ENCODE data around the gene C2orf68. TPM values are rescaled to one million over a fixed set of nuclear protein-coding genes. Genes with fewer than 3 reads are reported as not detected.
"Not testable (repeated sequence)": the region's sequence is repeated elsewhere in the genome, so short reads cannot be mapped to it uniquely, and the experiment has no call there.

C2orf68 gene
- total RNA-seq, 2 experiments from 2014 or later: 86.2 to 86.7 TPM

DNA sequence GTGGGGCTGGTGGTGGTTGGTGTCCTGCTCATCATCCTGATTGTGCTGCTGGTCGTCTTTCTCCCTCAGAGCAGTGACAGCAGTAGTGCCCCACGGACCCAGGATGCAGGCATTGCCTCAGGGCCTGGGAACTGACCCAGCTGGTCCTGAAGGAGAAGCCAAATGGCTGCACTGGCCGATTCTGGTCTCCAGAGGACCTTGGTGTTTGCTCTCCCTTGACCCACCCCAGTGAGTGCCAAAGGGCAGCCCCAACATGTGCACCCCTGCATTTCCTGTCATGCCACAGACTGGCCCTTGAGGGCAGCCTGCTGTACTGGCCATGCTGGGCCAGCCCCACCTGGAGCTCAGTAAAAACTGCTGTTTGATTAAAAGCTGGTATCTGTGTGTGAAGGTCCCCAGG, 18.8 kb downstream of the C2orf68 start:
- no peak overlapping the region for H2AFZ ChIP-seq (ENCODE audit: low read length)
- POLR2A ChIA-PET: interaction anchor here (0.7 kb wide), 1 partner anchor 15 kb away, joined by 4 read pairs; the partner anchor contains the start of gene VAMP8
- CTCF ChIA-PET (ENCODE audit: unreplicated experiment): no interaction called here

DNA sequence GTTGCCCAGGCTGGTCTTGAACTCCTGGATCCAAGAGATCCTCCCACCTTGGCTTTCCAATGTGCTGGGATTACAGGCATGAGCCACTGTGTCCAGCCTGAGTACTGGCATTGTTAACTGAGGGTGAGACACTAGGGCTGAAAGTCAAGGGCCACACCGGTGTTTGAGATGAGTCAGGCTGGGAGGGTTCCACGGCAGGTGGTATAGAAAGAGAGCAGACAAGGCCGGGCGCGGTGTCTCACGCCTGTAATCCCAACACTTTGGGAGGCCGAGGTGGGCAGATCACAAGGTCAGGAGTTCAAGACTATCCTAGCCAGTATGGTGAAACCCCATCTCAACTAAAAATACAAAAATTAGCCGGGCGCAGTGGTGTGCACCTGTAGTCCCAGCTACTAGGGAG, 19.6 kb downstream of the C2orf68 start:
- H3K4me2 ChIP-seq (ENCODE audit: low read length); intact Hi-C loops (cut with micrococcal nuclease; ENCODE audit: unreplicated experiment); H4K20me1 ChIP-seq (ENCODE audit: insufficient read depth, low read length); H3K9me2 ChIP-seq (ENCODE audit: insufficient read depth, low read length); H3K9me3 ChIP-seq (ENCODE audit: low read length); CTCF ChIA-PET (ENCODE audit: unreplicated experiment); H3K4me3 ChIP-seq (ENCODE audit: low read depth, low read length, poor library complexity, severe bottlenecking); DNase-seq (ENCODE audit: low spot score); BruUV-seq (replicated peaks); H2AFZ ChIP-seq (ENCODE audit: low read length); H3K36me3 ChIP-seq (ENCODE audit: insufficient read depth, low read length); POLR2A ChIA-PET; H3K27ac ChIP-seq (ENCODE audit: low read depth, low read length, poor library complexity, severe bottlenecking): not testable (repeated sequence)
- peaks cover 12% of the 10 kb centered on the region; the same call in 1 of the 2 replicates for H3K79me2 ChIP-seq (ENCODE audit: insufficient read depth, low read depth, low read length)
- peaks cover 20% of the 10 kb centered on the region for H3K4me1 ChIP-seq (ENCODE audit: insufficient read depth, low read length, poor library complexity, severe bottlenecking)

More for the DNA sequence above, 18.8 kb downstream of the C2orf68 start:
- peaks cover 8% of the 10 kb centered on the region; the same call in 1 of the 2 replicates for H3K36me3 ChIP-seq (ENCODE audit: insufficient read depth, low read length)
- H3K27ac ChIP-seq (ENCODE audit: low read depth, low read length, poor library complexity, severe bottlenecking): no peak overlapping the region
- TF ChIP-seq, protein P1, sequence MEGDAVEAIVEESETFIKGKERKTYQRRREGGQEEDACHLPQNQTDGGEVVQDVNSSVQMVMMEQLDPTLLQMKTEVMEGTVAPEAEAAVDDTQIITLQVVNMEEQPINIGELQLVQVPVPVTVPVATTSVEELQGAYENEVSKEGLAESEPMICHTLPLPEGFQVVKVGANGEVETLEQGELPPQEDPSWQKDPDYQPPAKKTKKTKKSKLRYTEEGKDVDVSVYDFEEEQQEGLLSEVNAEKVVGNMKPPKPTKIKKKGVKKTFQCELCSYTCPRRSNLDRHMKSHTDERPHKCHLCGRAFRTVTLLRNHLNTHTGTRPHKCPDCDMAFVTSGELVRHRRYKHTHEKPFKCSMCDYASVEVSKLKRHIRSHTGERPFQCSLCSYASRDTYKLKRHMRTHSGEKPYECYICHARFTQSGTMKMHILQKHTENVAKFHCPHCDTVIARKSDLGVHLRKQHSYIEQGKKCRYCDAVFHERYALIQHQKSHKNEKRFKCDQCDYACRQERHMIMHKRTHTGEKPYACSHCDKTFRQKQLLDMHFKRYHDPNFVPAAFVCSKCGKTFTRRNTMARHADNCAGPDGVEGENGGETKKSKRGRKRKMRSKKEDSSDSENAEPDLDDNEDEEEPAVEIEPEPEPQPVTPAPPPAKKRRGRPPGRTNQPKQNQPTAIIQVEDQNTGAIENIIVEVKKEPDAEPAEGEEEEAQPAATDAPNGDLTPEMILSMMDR (conservative IDR thresholded peaks at IDR 0.05; ENCODE audit: low read length): no peak
- no peak for TF ChIP-seq EZH2phosphoT487 (IDR thresholded peaks at IDR 0.05; ENCODE audit: borderline replicate concordance, low read depth, low read length)
- no peak for DNase-seq (ENCODE audit: low spot score)
- H3K79me2 ChIP-seq (ENCODE audit: insufficient read depth, low read depth, low read length): peaks cover 12% of the 10 kb centered on the region; the same call in 1 of the 2 replicates
- no TSS peak for BruUV-seq (replicated peaks)
- H3K4me2 ChIP-seq (ENCODE audit: low read length): no peak overlapping the region
- H4K20me1 ChIP-seq (ENCODE audit: insufficient read depth, low read length): no peaks in the 10 kb centered on the region
- no peaks in the 10 kb centered on the region for H3K9me3 ChIP-seq (ENCODE audit: low read length)
- H3K4me1 ChIP-seq (ENCODE audit: insufficient read depth, low read length, poor library complexity, severe bottlenecking): peaks cover 19% of the 10 kb centered on the region
- H3K9me2 ChIP-seq (ENCODE audit: insufficient read depth, low read length): no peaks in the 10 kb centered on the region
- no peak overlapping the region for H3K4me3 ChIP-seq (ENCODE audit: low read depth, low read length, poor library complexity, severe bottlenecking)
- intact Hi-C loops (cut with micrococcal nuclease; ENCODE audit: unreplicated experiment): no loop called here

GRCh38 chr2:85591563-85591962, 20.3 kb downstream of the C2orf68 start:
- Histone ChIP-seq H3K4me1 (ENCODE audit: insufficient read depth, low read length, poor library complexity, severe bottlenecking) (peaks cover 17% of the 10 kb centered on the region), H3K9me3 (ENCODE audit: low read length) (no peaks in the 10 kb centered on the region), H3K9me2 (ENCODE audit: insufficient read depth, low read length) (no peaks in the 10 kb centered on the region), H4K20me1 (ENCODE audit: insufficient read depth, low read length) (no peaks in the 10 kb centered on the region), H2AFZ (ENCODE audit: low read length) (no peak overlapping the region), H3K27ac (ENCODE audit: low read depth, low read length, poor library complexity, severe bottlenecking) (no peak overlapping the region), H3K79me2 (ENCODE audit: insufficient read depth, low read depth, low read length) (peaks cover 9% of the 10 kb centered on the region; the same call in 1 of the 2 replicates), H3K4me2 (ENCODE audit: low read length) (no peak overlapping the region), H3K36me3 (ENCODE audit: insufficient read depth, low read length) (no peaks in the 10 kb centered on the region; the same call in 1 of the 2 replicates), H3K4me3 (ENCODE audit: low read depth, low read length, poor library complexity, severe bottlenecking) (no peak overlapping the region)
- intact Hi-C loops (cut with micrococcal nuclease; ENCODE audit: unreplicated experiment): no loop called here
- ChIA-PET CTCF (ENCODE audit: unreplicated experiment) (no interaction called here), POLR2A (no interaction called here)
- BruUV-seq (replicated peaks): no TSS peak
- TF ChIP-seq, protein P1 (conservative IDR thresholded peaks at IDR 0.05; ENCODE audit: low read length): no peak
- no peak for TF ChIP-seq EZH2phosphoT487 (IDR thresholded peaks at IDR 0.05; ENCODE audit: borderline replicate concordance, low read depth, low read length)
- DNase-seq (ENCODE audit: low spot score): no peak
